ENCODE measurements around the gene RAB36. TPM values are rescaled to one million over a fixed set of nuclear protein-coding genes. Genes with fewer than 3 reads are reported as not detected.

Gene RAB36
- total and polyA plus RNA-seq, 7 donors: 0.05 to 0.56 (median 0.23) TPM; not detected in 1

DNA sequence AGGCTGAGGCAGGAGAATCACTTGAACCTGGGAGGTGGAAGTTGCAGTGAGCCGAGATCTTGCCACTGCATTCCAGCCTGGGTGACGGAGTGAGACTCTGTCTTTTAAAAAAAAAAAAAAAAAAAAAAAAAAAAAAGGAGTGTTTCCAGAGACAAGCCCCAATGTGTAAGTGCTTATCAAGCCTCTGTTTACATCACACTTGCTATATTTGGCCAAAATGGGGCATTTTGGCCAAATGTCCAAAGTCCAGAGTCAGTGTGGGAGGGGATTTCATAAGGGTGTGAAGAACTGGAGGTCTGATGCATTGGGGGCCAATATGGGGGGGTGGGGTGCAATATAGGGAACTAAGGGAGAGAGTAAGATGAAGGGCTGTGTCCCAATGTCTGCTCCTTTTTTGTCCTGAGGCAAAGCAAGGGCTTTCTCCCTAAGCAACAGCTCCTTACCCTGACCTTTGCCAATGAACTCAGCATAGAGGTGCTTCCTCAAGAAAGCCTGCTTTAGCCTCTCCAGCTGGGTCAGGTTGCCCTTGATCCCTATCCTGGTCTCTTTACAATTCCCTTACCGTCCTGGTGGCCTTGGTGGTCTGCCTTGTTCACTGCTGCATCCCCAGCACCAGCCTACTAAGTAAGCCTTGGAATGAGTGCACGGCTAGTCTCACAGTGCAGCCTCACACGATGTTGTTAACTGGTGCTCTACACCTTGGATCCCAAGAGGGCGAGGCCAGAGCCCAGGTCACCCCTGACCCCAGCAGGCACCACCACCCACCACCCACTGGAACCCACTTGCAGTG lies 21.0 kb downstream of the RAB36 start:
- WGBS, 3 donors: 75 to 79% (median 76%) methylated on average over 6 of the region's 6 CpGs
- ATAC-seq (no peak), DNase-seq (no peak)
- TF ChIP-seq, protein P1, sequence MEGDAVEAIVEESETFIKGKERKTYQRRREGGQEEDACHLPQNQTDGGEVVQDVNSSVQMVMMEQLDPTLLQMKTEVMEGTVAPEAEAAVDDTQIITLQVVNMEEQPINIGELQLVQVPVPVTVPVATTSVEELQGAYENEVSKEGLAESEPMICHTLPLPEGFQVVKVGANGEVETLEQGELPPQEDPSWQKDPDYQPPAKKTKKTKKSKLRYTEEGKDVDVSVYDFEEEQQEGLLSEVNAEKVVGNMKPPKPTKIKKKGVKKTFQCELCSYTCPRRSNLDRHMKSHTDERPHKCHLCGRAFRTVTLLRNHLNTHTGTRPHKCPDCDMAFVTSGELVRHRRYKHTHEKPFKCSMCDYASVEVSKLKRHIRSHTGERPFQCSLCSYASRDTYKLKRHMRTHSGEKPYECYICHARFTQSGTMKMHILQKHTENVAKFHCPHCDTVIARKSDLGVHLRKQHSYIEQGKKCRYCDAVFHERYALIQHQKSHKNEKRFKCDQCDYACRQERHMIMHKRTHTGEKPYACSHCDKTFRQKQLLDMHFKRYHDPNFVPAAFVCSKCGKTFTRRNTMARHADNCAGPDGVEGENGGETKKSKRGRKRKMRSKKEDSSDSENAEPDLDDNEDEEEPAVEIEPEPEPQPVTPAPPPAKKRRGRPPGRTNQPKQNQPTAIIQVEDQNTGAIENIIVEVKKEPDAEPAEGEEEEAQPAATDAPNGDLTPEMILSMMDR (IDR thresholded peaks at IDR 0.05): no peak
- no peak overlapping the region for H3K4me3 ChIP-seq
- H3K36me3 ChIP-seq (ENCODE audit: insufficient read depth in 1 of 2, low read depth in 1 of 2): no peaks in the 10 kb centered on the region
- no peak overlapping the region for H3K27ac ChIP-seq
- H3K4me1 ChIP-seq: no peaks in the 10 kb centered on the region
- intact Hi-C loops (cut with DNase I): no loop called here
- peaks cover 0 to 6% (median 5%) of the 10 kb centered on the region in 3 donors for H3K27me3 ChIP-seq (ENCODE audit: insufficient read depth in 3 of 3, low read length in 2 of 3)
- no peaks in the 10 kb centered on the region for H3K9me3 ChIP-seq

DNA sequence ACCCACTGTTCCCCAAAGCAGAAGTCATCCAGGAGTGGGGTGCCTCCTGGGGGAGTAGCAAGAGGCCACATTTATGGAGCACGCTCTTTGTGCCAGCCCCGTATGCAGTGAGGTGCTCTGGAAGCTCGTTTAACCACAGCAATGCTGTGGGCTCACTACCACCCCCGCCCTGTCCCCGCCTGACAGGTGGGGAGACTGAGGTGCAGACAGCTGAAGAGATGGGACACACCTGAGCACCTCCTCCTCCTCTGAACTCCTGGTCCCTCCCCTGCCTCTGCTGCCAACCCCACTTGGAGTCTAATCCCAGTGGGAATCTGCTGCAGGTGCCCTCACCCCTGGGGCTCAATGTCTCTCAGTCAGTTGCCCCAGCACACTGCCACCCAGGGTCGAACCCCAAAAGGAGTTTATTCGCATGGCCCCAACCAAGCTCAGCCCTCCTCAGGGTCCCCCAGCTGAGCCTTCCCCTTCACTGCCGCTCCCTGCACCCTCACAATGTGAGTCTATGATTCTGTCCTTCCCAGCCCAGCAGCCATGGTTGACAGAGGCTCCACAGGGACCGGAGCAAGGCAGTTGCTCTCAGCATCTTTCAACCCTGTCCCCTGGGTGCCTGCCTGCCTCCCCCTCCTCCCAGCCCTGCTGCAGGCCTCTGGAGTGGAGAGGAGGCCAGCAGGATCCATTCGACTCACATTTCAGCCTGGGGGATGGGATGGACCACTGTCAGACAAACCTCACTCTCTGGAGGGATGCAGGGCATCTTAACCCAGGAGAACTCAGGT lies 21.8 kb downstream of the RAB36 start:
- Histone ChIP-seq H3K36me3 (ENCODE audit: insufficient read depth in 1 of 2, low read depth in 1 of 2) (no peaks in the 10 kb centered on the region), H3K4me3 (no peak overlapping the region), H3K27ac (no peak overlapping the region), H3K9me3 (no peaks in the 10 kb centered on the region), H3K27me3 (ENCODE audit: insufficient read depth in 3 of 3, low read length in 2 of 3) (peaks cover 0 to 6% (median 5%) of the 10 kb centered on the region in 3 donors), H3K4me1 (no peaks in the 10 kb centered on the region)
- intact Hi-C loops (cut with DNase I): no loop called here
- DNase-seq (no peak), ATAC-seq (no peak)
- 64 to 78% (median 77%) methylated on average over 10 of the region's 10 CpGs for WGBS, 3 donors
- TF ChIP-seq, protein P1 (IDR thresholded peaks at IDR 0.05): no peak

DNA sequence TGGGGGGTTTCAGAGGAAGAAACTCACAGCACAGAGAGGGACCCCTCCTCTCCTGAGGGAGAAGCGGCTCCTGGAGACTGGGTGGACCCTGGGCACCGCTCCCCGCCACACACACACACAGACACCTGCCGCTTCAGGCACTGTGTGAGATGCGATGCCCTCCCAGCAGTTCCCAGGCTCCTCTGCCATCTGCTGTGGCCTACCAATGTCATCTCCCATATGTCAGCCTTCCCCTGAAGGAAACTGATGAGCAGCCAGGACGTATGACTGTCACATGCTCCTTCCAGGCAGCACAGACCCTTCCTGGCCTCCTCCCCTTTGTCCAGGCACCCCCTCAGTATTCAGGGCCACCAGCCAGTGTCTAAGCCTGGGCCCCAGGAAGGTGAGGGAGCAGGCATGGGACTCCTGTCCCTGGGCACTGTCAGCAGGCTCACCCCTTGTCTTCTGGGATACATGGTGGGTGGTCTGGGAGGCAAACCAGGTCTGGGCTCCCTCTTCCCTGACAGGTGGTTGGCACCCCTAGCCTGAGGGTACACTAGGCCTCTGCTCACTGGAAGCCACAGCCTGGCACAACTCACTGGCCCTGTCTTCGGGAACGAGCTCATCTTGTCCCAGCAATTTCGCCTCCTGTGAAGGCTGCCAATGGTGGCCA lies 23.2 kb downstream of the RAB36 start:
- intact Hi-C loops (cut with DNase I): no loop called here
- no peaks in the 10 kb centered on the region for H3K36me3 ChIP-seq (ENCODE audit: insufficient read depth in 1 of 2, low read depth in 1 of 2)
- H3K27ac ChIP-seq: no peak overlapping the region
- DNase-seq (no peak), ATAC-seq (no peak)
- H3K4me1 ChIP-seq: no peaks in the 10 kb centered on the region
- peaks cover 0 to 6% (median 5%) of the 10 kb centered on the region in 3 donors for H3K27me3 ChIP-seq (ENCODE audit: insufficient read depth in 3 of 3, low read length in 2 of 3)
- no peak overlapping the region for H3K4me3 ChIP-seq
- TF ChIP-seq, protein P1 (IDR thresholded peaks at IDR 0.05): no peak
- 78 to 88% (median 80%) methylated on average over 9 of the region's 9 CpGs for whole genome bisulfite sequencing, 3 donors
- no peaks in the 10 kb centered on the region for H3K9me3 ChIP-seq

DNA sequence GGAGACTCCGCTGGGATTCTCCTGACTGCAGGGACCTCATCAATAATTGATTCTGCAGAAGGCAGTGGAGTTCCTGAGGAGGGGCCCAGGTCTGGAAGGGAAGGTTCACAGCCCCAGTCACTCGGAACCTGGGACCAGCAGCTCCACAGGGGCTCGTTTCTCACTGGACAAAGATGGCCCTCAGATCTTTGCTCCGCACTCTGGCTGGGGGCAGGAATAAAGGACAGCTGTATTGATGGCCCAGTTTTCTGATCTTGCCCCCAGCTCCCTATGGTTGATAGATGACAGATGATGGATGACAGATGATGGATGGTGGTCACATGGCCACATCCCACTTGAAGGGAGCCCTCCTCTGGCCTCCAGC lies 23.7 kb downstream of the RAB36 start:
- TF ChIP-seq, protein P1 (IDR thresholded peaks at IDR 0.05): no peak
- H3K4me3 ChIP-seq: no peak overlapping the region
- no peak for ATAC-seq
- DNase-seq: no peak
- no peaks in the 10 kb centered on the region for H3K9me3 ChIP-seq
- H3K27ac ChIP-seq: no peak overlapping the region
- H3K4me1 ChIP-seq: no peaks in the 10 kb centered on the region
- intact Hi-C loops (cut with DNase I): no loop called here
- H3K27me3 ChIP-seq (ENCODE audit: insufficient read depth in 3 of 3, low read length in 2 of 3): peaks cover 0 to 6% (median 5%) of the 10 kb centered on the region in 3 donors
- H3K36me3 ChIP-seq (ENCODE audit: insufficient read depth in 1 of 2, low read depth in 1 of 2): no peaks in the 10 kb centered on the region
- 93 to 97% (median 94%) methylated on average over 4 of the region's 4 CpGs for WGBS, 3 donors

Data from psoas muscle (tissue), 8 donors.